ENCODE measurements around the gene TTC28. TPM values are rescaled to one million over a fixed set of nuclear protein-coding genes. Genes with fewer than 3 reads are reported as not detected.

Gene TTC28
- total RNA-seq, 4 donors from 2014 or later, result 49.8 to 99.7 (median 79.7) TPM

- H3K4me1 ChIP-seq, result no peaks in the 10 kb centered on the region
- H3K27me3 ChIP-seq, result no peaks in the 10 kb centered on the region
- peaks cover 0 to 7% of the 10 kb centered on the region in 2 donors for H3K36me3 ChIP-seq
- TF ChIP-seq CTCF (IDR thresholded peaks at IDR 0.05), result no peak
- TF ChIP-seq POLR2A (IDR thresholded peaks at IDR 0.05), result no peak
- no peak overlapping the region for H3K4me3 ChIP-seq (replicated peaks in 1 of 3)
- H3K9me3 ChIP-seq, result no peaks in the 10 kb centered on the region
- no peak overlapping the region for H3K27ac ChIP-seq
- DNase-seq, result no peak
- intact Hi-C loops (cut with DNase I), result no loop called here
- WGBS, 2 donors, result 94 to 95% methylated on average over 2 of the region's 2 CpGs
Measured at GRCh38 chr22:28105988-28106387, 573.7 kb downstream of the TTC28 start.

GRCh38 chr22:28105413-28105812, 574.2 kb downstream of the TTC28 start:
- intact Hi-C loops (cut with DNase I), result no loop called here
- Histone ChIP-seq H3K27me3 (no peaks in the 10 kb centered on the region), H3K4me1 (no peaks in the 10 kb centered on the region), H3K4me3 (replicated peaks in 1 of 3) (no peak overlapping the region), H3K36me3 (peaks cover 0 to 7% of the 10 kb centered on the region in 2 donors), H3K9me3 (no peaks in the 10 kb centered on the region), H3K27ac (no peak overlapping the region)
- DNase-seq, result no peak
- TF ChIP-seq CTCF (IDR thresholded peaks at IDR 0.05) (no peak), POLR2A (IDR thresholded peaks at IDR 0.05) (no peak)
- 89 to 91% methylated on average over 6 to 9 of the region's 9 CpGs for WGBS, 2 donors

- no peak overlapping the region for H3K27ac ChIP-seq
- 93 to 95% methylated on average over 2 of the region's 2 CpGs for WGBS, 2 donors
- H3K4me1 ChIP-seq, result no peaks in the 10 kb centered on the region
- H3K9me3 ChIP-seq, result no peaks in the 10 kb centered on the region
- intact Hi-C loops (cut with DNase I), result no loop called here
- no peak for TF ChIP-seq POLR2A (IDR thresholded peaks at IDR 0.05)
- TF ChIP-seq CTCF (IDR thresholded peaks at IDR 0.05), result no peak
- DNase-seq, result no peak
- H3K4me3 ChIP-seq (replicated peaks in 1 of 3), result no peak overlapping the region
- H3K27me3 ChIP-seq, result no peaks in the 10 kb centered on the region
- H3K36me3 ChIP-seq, result peaks cover 4 to 7% of the 10 kb centered on the region in 2 donors
Measured at GRCh38 chr22:28103596-28103995, 576.0 kb downstream of the TTC28 start.

- intact Hi-C loops (cut with DNase I), result no loop called here
- H3K27me3 ChIP-seq, result no peaks in the 10 kb centered on the region
- no peak overlapping the region for H3K27ac ChIP-seq
- H3K4me3 ChIP-seq (replicated peaks in 1 of 3), result no peak overlapping the region
- no peak for DNase-seq
- H3K4me1 ChIP-seq, result no peaks in the 10 kb centered on the region
- H3K9me3 ChIP-seq, result no peaks in the 10 kb centered on the region
- no peak for TF ChIP-seq CTCF (IDR thresholded peaks at IDR 0.05)
- no peak for TF ChIP-seq POLR2A (IDR thresholded peaks at IDR 0.05)
- WGBS, 2 donors, result 77 to 95% methylated on average over 5 of the region's 5 CpGs
- peaks cover 4 to 7% of the 10 kb centered on the region in 2 donors for H3K36me3 ChIP-seq
Measured at GRCh38 chr22:28102151-28102812, 577.4 kb downstream of the TTC28 start.

GRCh38 chr22:28097627-28098026, 582.0 kb downstream of the TTC28 start:
- intact Hi-C loops (cut with DNase I), result no loop called here
- H3K36me3 ChIP-seq, result peaks cover 0 to 7% of the 10 kb centered on the region in 2 donors
- 94 to 97% methylated on average over 3 of the region's 3 CpGs for WGBS, 2 donors

More at GRCh38 chr22:28097627-28098026, 582.0 kb downstream of the TTC28 start:
- no peaks in the 10 kb centered on the region for H3K27me3 ChIP-seq
- H3K4me3 ChIP-seq (replicated peaks in 1 of 3), result no peak overlapping the region
- H3K9me3 ChIP-seq, result no peaks in the 10 kb centered on the region
- no peaks in the 10 kb centered on the region for H3K4me1 ChIP-seq
- H3K27ac ChIP-seq, result no peak overlapping the region
- TF ChIP-seq POLR2A (IDR thresholded peaks at IDR 0.05) (no peak), CTCF (IDR thresholded peaks at IDR 0.05) (no peak)
- no peak for DNase-seq

Measured in thyroid gland (tissue), 4 donors.